ENCODE results near the gene LRRC8B.

The LRRC8B gene

DNA sequence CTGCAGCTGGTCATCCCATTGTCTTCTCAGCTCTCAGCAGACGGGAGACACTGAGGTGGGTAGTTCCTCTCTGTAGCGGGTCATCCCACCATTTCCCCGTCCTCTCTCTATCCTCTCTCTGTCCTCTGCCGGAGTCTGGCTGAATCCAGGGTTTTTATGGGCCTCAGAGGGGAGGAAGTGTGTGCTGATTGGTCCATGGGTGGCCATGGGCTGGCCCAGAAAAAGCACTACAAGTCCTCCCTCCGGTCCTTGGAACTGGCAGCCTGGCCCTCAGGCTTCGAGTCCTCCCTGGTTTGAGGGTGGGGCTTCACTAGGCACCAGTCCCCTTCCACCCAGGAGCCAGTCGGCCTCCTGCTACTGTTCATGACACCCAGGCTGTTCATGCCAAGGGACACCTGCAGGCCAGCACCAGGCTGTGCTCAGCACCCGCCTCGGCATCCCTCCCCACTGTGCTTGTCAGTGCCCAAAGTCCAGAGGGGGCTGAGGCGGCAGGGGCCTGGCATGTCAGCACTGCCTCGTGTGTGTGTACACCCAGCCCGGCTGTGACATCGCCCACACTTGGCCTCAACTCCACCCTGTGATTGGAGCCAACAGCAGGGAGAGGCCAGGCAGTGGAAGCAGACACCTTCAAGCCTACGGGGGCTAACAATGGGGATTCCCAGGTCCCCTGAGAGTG lies 85.3 kb downstream of the LRRC8B start:
- no peak for ATAC-seq
- no peak for TF ChIP-seq CREB5 (CRISPR knock-in tag; IDR thresholded peaks at IDR 0.05; ENCODE audit: low read depth)
- TF ChIP-seq ZNF565 (CRISPR knock-in tag; conservative IDR thresholded peaks at IDR 0.05; ENCODE audit: low read depth), result no peak
- TF ChIP-seq PATZ1 (CRISPR knock-in tag; IDR thresholded peaks at IDR 0.05; ENCODE audit: borderline replicate concordance), result no peak
- no peak for TF ChIP-seq PPARA (CRISPR knock-in tag; IDR thresholded peaks at IDR 0.05; ENCODE audit: borderline replicate concordance)
- TF ChIP-seq ZFP30 (CRISPR knock-in tag; IDR thresholded peaks at IDR 0.05), result no peak
- TF ChIP-seq, protein P1, sequence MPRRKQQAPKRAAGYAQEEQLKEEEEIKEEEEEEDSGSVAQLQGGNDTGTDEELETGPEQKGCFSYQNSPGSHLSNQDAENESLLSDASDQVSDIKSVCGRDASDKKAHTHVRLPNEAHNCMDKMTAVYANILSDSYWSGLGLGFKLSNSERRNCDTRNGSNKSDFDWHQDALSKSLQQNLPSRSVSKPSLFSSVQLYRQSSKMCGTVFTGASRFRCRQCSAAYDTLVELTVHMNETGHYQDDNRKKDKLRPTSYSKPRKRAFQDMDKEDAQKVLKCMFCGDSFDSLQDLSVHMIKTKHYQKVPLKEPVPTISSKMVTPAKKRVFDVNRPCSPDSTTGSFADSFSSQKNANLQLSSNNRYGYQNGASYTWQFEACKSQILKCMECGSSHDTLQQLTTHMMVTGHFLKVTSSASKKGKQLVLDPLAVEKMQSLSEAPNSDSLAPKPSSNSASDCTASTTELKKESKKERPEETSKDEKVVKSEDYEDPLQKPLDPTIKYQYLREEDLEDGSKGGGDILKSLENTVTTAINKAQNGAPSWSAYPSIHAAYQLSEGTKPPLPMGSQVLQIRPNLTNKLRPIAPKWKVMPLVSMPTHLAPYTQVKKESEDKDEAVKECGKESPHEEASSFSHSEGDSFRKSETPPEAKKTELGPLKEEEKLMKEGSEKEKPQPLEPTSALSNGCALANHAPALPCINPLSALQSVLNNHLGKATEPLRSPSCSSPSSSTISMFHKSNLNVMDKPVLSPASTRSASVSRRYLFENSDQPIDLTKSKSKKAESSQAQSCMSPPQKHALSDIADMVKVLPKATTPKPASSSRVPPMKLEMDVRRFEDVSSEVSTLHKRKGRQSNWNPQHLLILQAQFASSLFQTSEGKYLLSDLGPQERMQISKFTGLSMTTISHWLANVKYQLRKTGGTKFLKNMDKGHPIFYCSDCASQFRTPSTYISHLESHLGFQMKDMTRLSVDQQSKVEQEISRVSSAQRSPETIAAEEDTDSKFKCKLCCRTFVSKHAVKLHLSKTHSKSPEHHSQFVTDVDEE (CRISPR knock-in tag; IDR thresholded peaks at IDR 0.05), result no peak
- TF ChIP-seq CSDC2 (CRISPR knock-in tag; IDR thresholded peaks at IDR 0.05), result no peak
- no peak for TF ChIP-seq ZFP3 (CRISPR knock-in tag; IDR thresholded peaks at IDR 0.05)
- TF ChIP-seq ISL1 (CRISPR knock-in tag; IDR thresholded peaks at IDR 0.05), result no peak
- TF ChIP-seq ZNF70 (CRISPR knock-in tag; IDR thresholded peaks at IDR 0.05), result no peak
- no peak for TF ChIP-seq GLIS3 (CRISPR knock-in tag; IDR thresholded peaks at IDR 0.05)
- TF ChIP-seq SNAI2 (CRISPR knock-in tag; IDR thresholded peaks at IDR 0.05), result no peak
- TF ChIP-seq, protein P2, sequence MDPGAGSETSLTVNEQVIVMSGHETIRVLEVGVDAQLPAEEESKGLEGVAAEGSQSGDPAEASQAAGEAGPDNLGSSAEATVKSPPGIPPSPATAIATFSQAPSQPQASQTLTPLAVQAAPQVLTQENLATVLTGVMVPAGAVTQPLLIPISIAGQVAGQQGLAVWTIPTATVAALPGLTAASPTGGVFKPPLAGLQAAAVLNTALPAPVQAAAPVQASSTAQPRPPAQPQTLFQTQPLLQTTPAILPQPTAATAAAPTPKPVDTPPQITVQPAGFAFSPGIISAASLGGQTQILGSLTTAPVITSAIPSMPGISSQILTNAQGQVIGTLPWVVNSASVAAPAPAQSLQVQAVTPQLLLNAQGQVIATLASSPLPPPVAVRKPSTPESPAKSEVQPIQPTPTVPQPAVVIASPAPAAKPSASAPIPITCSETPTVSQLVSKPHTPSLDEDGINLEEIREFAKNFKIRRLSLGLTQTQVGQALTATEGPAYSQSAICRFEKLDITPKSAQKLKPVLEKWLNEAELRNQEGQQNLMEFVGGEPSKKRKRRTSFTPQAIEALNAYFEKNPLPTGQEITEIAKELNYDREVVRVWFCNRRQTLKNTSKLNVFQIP (CRISPR knock-in tag; IDR thresholded peaks at IDR 0.05; ENCODE audit: borderline replicate concordance, low read depth), result no peak
- TF ChIP-seq ARNTL (CRISPR knock-in tag; IDR thresholded peaks at IDR 0.05; ENCODE audit: borderline replicate concordance, low read depth), result no peak
- TF ChIP-seq ZNF8 (CRISPR knock-in tag; IDR thresholded peaks at IDR 0.05), result no peak
- TF ChIP-seq, protein P3, sequence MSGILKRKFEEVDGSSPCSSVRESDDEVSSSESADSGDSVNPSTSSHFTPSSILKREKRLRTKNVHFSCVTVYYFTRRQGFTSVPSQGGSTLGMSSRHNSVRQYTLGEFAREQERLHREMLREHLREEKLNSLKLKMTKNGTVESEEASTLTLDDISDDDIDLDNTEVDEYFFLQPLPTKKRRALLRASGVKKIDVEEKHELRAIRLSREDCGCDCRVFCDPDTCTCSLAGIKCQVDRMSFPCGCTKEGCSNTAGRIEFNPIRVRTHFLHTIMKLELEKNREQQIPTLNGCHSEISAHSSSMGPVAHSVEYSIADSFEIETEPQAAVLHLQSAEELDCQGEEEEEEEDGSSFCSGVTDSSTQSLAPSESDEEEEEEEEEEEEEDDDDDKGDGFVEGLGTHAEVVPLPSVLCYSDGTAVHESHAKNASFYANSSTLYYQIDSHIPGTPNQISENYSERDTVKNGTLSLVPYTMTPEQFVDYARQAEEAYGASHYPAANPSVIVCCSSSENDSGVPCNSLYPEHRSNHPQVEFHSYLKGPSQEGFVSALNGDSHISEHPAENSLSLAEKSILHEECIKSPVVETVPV (CRISPR knock-in tag; IDR thresholded peaks at IDR 0.05), result no peak

DNA sequence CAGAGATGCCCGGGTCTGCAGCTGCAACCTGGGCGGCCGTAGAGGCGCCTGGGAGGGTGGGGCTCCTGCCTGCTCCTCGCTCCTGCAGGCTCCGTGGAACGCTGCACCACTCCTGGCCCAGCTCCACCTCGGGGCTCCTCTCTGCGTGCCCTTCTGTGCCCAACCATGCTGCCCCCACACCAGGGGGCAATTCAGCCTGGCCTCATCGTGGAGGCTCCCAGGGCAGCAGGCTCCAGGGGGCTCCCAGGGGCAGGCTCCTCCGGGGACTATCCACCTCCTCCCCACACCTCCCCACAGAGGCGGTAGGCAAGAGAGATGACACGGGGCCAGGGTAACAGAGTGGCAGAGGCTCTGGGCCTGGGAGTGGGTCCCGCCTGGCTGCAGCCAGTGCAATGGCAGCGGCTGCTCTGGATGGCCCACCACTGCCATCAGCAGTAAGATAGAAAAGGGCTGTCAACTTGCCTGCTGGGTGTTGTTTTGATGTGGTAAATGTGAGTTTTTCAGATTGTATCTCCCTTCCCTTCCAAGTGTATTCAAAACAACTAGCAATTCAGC lies 85.9 kb downstream of the LRRC8B start:
- no peak for TF ChIP-seq ZNF70 (CRISPR knock-in tag; IDR thresholded peaks at IDR 0.05)
- TF ChIP-seq, protein P2 (CRISPR knock-in tag; IDR thresholded peaks at IDR 0.05; ENCODE audit: borderline replicate concordance, low read depth), result no peak
- TF ChIP-seq ZFP3 (CRISPR knock-in tag; IDR thresholded peaks at IDR 0.05), result no peak
- no peak for TF ChIP-seq ZC3H10 (CRISPR knock-in tag; IDR thresholded peaks at IDR 0.05)
- TF ChIP-seq, protein P3 (CRISPR knock-in tag; IDR thresholded peaks at IDR 0.05), result no peak
- TF ChIP-seq ZNF565 (CRISPR knock-in tag; conservative IDR thresholded peaks at IDR 0.05; ENCODE audit: low read depth), result no peak
- ATAC-seq, result no peak

Measured in SK-N-SH treated with all-trans-retinoic acid at 6 μM for 48 hours (cell line).